Measurements from ENCODE around the gene PARPBP. TPM values are rescaled to one million over a fixed set of nuclear protein-coding genes. Genes with fewer than 3 reads are reported as not detected.
"Not testable (repeated sequence)": the region's sequence is repeated elsewhere in the genome, so short reads cannot be mapped to it uniquely, and the experiment has no call there.

Gene PARPBP
- total and polyA plus RNA-seq, 2 donors (not counting 3 experiments of a cell fraction or from before 2014, with no cell fraction given): 4.2 to 19.0 TPM

DNA sequence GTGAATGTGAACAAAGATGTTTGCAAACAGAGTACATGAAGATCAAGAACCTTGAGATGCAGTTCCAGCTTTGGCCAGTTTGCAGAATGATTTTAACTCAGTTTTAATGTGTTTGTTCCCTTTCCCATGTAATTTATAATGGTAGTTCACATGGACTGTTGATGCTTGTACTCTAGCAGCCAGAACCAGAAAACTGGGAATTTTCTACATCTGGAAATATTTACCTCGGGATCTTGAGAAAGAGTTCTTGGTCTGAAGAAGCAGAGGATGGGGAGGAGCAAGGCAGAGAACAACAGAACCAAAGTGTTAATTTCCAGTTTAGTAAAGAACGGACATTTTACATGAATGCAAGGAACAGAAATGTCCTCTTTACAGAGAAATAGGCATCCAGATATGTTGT, 114.6 kb downstream of the PARPBP start:
- DNase-seq (ENCODE audit: low read depth, low spot score) (no peak), FAIRE-seq (no peak)
- intact Hi-C loops (cut with micrococcal nuclease) (no loop called here), dilution Hi-C loops (cut with MboI; ENCODE audit: extremely low pct_ligation_motif_present, low sequenced_read_pairs) (no loop called here)
- no peaks in the 10 kb centered on the region for H3K9me3 ChIP-seq (replicated peaks; ENCODE audit: control insufficient read depth, insufficient read depth, low read length)
- H3K27ac ChIP-seq (ENCODE audit: insufficient read depth, low read depth, low read length): no peak overlapping the region
- H2AFZ ChIP-seq (ENCODE audit: low read depth, low read length): no peak overlapping the region
- H3K36me3 ChIP-seq (ENCODE audit: control insufficient read depth in 2 of 2, extremely low read depth in 1 of 2, insufficient read depth in 2 of 2, low read length in 2 of 2): no peaks in the 10 kb centered on the region
- POLR2A ChIA-PET: no interaction called here
- H4K20me1 ChIP-seq (replicated peaks; ENCODE audit: control insufficient read depth, extremely low read depth, insufficient read depth, low read length): no peaks in the 10 kb centered on the region
- no peaks in the 10 kb centered on the region for H3K4me1 ChIP-seq (ENCODE audit: control insufficient read depth, extremely low read depth, insufficient read depth, low read length)
- H3K79me2 ChIP-seq (ENCODE audit: control insufficient read depth, insufficient read depth, low read length): no peaks in the 10 kb centered on the region
- H3K9ac ChIP-seq (replicated peaks; ENCODE audit: extremely low read depth, insufficient read depth, low read length): no peak overlapping the region
- CTCF ChIA-PET: no interaction called here
- no TSS peak for BruUV-seq (replicated peaks)
- H3K9me1 ChIP-seq (replicated peaks; ENCODE audit: control insufficient read depth, extremely low read depth, insufficient read depth, low read length): no peaks in the 10 kb centered on the region
- H3K27me3 ChIP-seq (ENCODE audit: control insufficient read depth in 2 of 2, insufficient read depth in 2 of 2, low read length in 2 of 2): peaks cover 0 to 3% of the 10 kb centered on the region in 2 experiments
- no peak overlapping the region for H3K4me3 ChIP-seq (replicated peaks in 1 of 3; ENCODE audit: insufficient read depth in 1 of 3, low read depth in 1 of 3, low read length in 3 of 3)
- TF ChIP-seq MYC (IDR thresholded peaks at IDR 0.05; ENCODE audit: low read depth, low read length): no peak
- TF ChIP-seq GATA2 (IDR thresholded peaks at IDR 0.05; ENCODE audit: insufficient read depth, insufficient read length, low read depth, low read length): no peak
- no peak for TF ChIP-seq JUN (IDR thresholded peaks at IDR 0.05; ENCODE audit: borderline replicate concordance, insufficient read depth, insufficient read length, low read depth)
- no peak for TF ChIP-seq EZH2 (IDR thresholded peaks at IDR 0.05; ENCODE audit: borderline replicate concordance, low read depth, low read length, severe bottlenecking)
- TF ChIP-seq, protein P1, sequence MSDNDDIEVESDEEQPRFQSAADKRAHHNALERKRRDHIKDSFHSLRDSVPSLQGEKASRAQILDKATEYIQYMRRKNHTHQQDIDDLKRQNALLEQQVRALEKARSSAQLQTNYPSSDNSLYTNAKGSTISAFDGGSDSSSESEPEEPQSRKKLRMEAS (IDR thresholded peaks at IDR 0.05; ENCODE audit: insufficient read depth, insufficient read length): no peak
- TF ChIP-seq POLR2AphosphoS5 (IDR thresholded peaks at IDR 0.05; ENCODE audit: insufficient read depth, low read depth, low read length): no peak
- TF ChIP-seq, protein P2, sequence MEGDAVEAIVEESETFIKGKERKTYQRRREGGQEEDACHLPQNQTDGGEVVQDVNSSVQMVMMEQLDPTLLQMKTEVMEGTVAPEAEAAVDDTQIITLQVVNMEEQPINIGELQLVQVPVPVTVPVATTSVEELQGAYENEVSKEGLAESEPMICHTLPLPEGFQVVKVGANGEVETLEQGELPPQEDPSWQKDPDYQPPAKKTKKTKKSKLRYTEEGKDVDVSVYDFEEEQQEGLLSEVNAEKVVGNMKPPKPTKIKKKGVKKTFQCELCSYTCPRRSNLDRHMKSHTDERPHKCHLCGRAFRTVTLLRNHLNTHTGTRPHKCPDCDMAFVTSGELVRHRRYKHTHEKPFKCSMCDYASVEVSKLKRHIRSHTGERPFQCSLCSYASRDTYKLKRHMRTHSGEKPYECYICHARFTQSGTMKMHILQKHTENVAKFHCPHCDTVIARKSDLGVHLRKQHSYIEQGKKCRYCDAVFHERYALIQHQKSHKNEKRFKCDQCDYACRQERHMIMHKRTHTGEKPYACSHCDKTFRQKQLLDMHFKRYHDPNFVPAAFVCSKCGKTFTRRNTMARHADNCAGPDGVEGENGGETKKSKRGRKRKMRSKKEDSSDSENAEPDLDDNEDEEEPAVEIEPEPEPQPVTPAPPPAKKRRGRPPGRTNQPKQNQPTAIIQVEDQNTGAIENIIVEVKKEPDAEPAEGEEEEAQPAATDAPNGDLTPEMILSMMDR (IDR thresholded peaks at IDR 0.05; ENCODE audit: extremely low read depth in 1 of 2, insufficient read depth in 1 of 2, low read depth in 1 of 2, low read length in 2 of 2): no peak
- no peak for TF ChIP-seq FOS (IDR thresholded peaks at IDR 0.05; ENCODE audit: borderline replicate concordance, insufficient read depth, low read length)
- no peak for TF ChIP-seq POLR2A (IDR thresholded peaks at IDR 0.05; ENCODE audit: low read depth, low read length)
- no peak overlapping the region for H3K4me2 ChIP-seq (ENCODE audit: insufficient read depth, low read length)

DNA sequence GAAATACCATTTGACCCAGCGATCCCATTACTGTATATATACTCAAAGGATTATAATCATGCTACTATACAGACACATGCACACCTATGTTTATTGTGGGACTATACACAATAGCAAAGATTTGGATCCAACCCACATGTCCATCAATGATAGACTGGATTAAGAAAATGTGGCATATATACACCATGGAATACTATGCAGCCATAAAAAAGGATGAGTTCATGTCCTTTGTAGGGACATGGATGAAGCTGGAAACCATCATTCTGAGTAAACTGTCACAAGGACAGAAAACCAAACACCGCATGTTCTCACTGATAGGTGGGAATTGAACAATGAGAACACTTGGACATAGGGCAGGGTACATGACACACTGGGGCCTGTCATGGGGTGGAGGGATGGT, 120.9 kb downstream of the PARPBP start:
- intact Hi-C loops (cut with micrococcal nuclease); H3K27ac ChIP-seq (ENCODE audit: insufficient read depth, low read depth, low read length); H3K4me2 ChIP-seq (ENCODE audit: insufficient read depth, low read length); H2AFZ ChIP-seq (ENCODE audit: low read depth, low read length); H3K79me2 ChIP-seq (ENCODE audit: control insufficient read depth, insufficient read depth, low read length); H4K20me1 ChIP-seq (replicated peaks; ENCODE audit: control insufficient read depth, extremely low read depth, insufficient read depth, low read length); POLR2A ChIA-PET; H3K4me3 ChIP-seq (replicated peaks in 1 of 3; ENCODE audit: insufficient read depth in 1 of 3, low read depth in 1 of 3, low read length in 3 of 3); H3K9me1 ChIP-seq (replicated peaks; ENCODE audit: control insufficient read depth, extremely low read depth, insufficient read depth, low read length); FAIRE-seq; H3K36me3 ChIP-seq (ENCODE audit: control insufficient read depth in 2 of 2, extremely low read depth in 1 of 2, insufficient read depth in 2 of 2, low read length in 2 of 2); H3K9ac ChIP-seq (replicated peaks; ENCODE audit: extremely low read depth, insufficient read depth, low read length); DNase-seq (ENCODE audit: low read depth, low spot score); H3K27me3 ChIP-seq (ENCODE audit: control insufficient read depth in 2 of 2, insufficient read depth in 2 of 2, low read length in 2 of 2); dilution Hi-C loops (cut with MboI; ENCODE audit: extremely low pct_ligation_motif_present, low sequenced_read_pairs); BruUV-seq (replicated peaks); H3K4me1 ChIP-seq (ENCODE audit: control insufficient read depth, extremely low read depth, insufficient read depth, low read length); H3K9me3 ChIP-seq (replicated peaks; ENCODE audit: control insufficient read depth, insufficient read depth, low read length): not testable (repeated sequence)
- CTCF ChIA-PET: interaction anchor here (0.9 kb wide), 1 partner anchor 244 kb away, joined by 3 read pairs; no protein-coding TSS in a partner anchor

All from endothelial cell of umbilical vein (primary cell).